NT2/D1 (cell line): ENCODE results near the gene SLC35D2.

Experiments used
- YY1 ChIP-seq: IDR thresholded peaks from 2 replicates; pipeline ENCODE4 v1.6.1; 2011; ENCODE audit not compliant: insufficient read length, insufficient read depth
- ZNF274 ChIP-seq: IDR thresholded peaks from 2 replicates; pipeline ENCODE4 v1.6.1; 2011; ENCODE audit warnings: mild to moderate bottlenecking, low read depth, low read length

- TF ChIP-seq ZNF274 (no peak), YY1 (no peak)
Measured at GRCh38 chr9:96400132-96400910, 16.8 kb upstream of the SLC35D2 start.
